HG03520 (cell line): ENCODE measurements around the gene CERKL.
"Not testable (repeated sequence)": the region's sequence is repeated elsewhere in the genome, so short reads cannot be mapped to it uniquely, and the experiment has no call there.

Source experiments
- ATAC-seq: cut with Tn5 transposase; IDR thresholded peaks from one replicate; pipeline ENCODE4 v1.9.1; 2021; ENCODE audit warnings: mild to moderate bottlenecking, moderate library complexity; ENCODE audit not compliant: unreplicated experiment

Gene CERKL, protein sequence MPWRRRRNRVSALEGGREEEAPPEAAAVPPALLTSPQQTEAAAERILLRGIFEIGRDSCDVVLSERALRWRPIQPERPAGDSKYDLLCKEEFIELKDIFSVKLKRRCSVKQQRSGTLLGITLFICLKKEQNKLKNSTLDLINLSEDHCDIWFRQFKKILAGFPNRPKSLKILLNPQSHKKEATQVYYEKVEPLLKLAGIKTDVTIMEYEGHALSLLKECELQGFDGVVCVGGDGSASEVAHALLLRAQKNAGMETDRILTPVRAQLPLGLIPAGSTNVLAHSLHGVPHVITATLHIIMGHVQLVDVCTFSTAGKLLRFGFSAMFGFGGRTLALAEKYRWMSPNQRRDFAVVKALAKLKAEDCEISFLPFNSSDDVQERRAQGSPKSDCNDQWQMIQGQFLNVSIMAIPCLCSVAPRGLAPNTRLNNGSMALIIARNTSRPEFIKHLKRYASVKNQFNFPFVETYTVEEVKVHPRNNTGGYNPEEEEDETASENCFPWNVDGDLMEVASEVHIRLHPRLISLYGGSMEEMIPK

DNA sequence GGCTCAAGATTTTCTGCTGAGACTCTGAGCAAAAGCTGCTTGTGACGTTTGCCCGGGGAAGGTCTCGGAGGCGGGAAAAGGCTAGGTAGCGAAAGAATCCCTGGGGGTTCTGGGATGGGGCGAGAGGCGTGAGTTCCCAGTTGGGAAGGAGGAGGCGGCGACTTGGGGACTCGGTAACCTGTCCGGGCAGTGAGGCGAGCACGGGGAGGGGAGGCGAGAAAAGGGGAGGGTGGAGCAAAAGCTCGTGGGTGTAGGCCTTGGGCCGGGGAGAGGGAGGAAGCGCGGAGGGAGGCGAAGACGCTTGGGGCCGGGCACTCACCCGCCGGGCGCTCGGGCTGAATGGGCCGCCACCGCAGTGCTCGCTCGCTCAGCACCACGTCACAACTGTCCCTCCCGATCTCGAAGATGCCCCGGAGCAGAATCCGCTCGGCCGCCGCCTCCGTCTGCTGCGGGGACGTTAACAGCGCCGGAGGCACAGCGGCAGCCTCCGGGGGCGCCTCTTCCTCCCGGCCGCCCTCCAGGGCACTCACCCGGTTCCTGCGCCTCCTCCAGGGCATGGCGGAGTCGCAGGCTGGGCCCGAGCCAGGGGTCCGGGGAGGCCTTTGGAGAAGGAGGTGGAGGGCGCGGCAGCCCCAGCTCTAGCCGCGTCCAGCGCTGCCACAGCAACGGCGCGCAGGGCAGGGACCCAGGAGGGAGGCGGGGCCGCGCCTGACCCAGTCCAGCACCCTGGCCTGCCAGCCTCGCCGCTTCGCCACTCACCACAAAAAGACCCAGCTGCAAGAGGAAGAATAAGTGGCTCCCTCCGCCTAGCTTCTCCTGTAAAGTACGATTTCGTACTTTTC, at the start of gene CERKL:
Gene CERKL, minus strand, starts transcription at position 656 of the 842 bp plus-strand sequence. Its CDS starts 99 bp downstream, at position 557.
- peak; percentile 71 for ATAC-seq

DNA sequence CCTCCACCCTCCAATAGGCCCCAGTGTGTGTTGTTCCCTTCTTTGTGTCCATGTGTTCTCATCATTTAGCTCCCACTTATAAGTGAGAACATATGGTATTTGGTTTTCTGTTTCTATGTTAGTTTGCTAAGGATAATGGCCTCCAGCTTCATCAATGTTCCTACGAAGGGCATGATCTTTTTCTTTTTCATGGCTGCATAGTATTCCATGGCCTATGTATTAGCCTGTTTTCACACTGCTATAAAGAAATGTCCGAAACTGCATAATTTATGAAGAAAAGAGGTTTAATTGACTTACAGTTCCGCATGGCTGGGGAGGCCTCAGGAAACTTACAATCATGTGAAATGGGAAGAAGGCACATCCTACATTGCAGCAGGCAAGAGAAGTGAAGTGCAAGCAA, 45.6 kb upstream of the CERKL start:
- ATAC-seq, result not testable (repeated sequence)

DNA sequence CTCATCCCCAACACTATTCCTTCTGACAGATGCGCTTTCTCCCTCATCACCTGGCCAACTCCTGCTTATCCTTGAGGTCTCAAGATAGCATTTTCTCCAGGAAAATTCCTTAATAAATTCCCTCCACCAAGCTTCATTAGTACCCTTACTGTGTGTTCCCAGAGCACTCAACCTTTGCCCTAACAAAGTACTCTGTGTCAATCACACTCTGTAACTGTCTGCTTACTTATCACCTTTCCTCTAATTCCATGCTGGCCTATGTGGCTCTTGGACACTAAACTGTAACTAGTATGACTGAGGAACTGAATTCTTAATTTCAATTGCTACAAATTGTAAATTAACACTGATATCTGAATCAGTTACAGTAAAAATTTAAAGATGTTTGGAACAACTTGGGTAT, 41.3 kb upstream of the CERKL start:
- ATAC-seq, result no peak

DNA sequence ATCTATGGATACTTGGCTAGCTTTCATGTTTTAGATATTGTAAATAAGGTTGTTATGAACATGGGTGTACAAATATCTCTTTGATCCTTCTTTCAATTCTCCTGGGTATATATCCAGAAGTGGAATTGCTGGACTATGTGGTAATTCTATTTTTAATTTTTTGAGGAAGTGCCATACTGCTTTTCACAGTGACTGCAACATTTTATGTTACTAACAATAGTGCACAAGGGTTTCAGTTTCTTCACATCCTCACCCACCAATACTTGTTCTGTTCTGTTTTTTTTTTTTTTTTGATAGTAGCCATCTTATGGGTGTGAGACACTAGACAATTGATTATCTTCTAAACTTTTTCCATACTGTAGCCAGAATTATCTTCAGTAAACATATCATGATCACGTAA, 40.7 kb upstream of the CERKL start:
- no peak for ATAC-seq

DNA sequence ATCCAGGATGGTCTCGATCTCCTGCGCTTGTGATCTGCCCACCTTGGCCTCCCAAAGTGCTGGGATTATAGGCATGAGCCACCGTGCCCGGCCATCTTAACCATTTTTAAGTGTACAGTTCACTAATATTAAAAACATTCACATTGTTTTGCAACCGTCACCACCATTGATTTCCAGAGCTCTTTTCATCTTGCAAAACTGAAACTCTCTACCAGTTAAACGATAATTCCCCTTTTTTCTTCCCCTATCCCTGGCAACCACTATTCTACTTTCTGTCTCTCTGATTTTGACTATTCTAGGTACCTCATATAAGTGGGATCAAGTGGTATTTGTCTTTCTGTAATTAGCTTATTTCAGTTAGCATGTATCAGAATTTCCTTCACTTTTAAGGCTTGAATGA, 40.2 kb upstream of the CERKL start:
- no peak for ATAC-seq

DNA sequence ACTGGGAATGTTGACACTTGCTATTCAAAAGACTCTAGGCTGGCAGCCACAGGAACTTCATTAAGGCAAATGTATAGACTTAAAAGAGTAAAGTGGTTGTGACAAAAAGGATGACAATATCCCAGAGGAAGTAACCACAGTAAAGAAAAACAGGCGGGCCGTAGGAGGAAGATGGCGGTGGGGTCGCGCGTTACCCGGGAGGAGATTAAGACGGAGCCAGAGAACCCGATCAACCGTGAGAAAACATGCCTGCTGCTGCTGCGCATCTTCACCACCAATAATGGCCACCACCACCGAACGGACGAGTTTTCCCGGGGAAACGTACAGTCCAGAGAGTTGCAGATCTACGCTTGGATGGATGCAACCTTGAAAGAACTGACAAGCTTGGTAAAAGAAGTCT, 37.4 kb upstream of the CERKL start:
- ATAC-seq, result no peak

DNA sequence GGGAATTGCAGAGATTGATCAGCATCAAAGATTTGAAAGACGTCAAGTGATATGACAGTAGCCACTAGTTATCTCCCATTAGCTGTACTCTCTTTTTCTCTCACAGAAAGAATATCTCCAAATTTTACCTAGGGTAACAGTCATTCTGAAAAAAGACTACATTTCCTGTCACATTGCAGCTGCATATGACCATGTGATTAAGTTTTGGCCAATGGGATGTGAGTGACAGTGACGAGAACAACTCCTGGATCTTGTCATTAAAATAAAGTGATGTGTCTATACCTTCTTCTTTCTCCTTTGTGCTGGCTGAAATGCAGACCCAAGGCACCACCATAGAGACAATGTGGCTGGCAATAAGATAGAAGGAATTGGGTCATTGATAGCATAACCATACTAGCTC, 34.0 kb upstream of the CERKL start:
- no peak for ATAC-seq

DNA sequence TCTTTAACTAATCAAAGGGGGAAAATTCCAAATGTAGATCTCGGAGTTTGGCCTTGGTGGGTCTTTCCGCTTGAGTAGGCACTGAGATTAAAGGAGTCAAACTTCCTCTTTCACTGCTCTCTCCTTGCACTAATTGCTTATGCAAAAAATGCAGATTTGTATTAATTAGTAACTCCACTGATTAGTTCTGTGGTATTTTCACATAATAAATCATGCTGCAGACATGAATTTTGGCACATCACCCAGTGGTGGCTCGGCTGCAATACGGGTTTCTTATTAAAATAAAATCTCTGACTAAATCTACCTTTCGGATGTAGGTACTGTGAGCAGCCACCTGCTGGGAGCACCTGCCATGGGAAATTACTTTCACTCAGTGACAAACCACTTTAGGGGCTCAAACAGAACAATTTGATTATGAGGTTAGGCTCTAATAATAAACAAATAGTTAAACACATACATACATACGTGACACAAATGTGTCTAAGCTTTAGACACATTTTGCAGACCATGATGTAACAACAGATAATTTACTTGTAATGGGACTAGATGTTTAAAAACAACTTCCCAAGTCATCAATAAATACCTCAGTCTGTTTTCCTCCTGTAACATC, 29.8 kb upstream of the CERKL start:
- ATAC-seq, result no peak

DNA sequence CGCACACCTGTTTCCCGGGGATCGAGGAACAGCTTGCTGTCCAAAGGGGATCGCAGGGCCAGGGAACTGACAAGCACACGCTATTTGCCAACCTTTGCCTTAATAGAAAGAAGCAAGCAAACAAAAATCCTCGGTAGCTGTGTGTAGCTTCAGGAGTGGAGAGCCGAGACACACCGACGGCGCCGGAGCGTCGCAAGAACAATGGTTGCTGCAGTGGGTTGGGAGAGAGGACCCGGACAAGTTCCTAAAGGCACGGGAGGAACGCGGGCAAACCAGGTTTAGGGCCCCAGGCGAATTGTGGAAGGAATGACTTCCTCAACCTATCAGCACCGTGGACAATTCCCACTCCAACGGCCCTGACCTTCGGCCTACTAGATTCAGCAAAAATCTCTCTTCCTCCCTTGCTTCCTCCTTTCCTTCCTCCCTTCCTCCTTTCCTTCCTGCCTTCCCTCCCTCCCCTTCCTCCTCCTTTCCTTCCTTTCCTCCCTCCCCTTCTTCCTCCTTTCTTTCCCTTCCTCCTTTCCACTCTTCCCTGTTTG, 28.3 kb upstream of the CERKL start:
- no peak for ATAC-seq

DNA sequence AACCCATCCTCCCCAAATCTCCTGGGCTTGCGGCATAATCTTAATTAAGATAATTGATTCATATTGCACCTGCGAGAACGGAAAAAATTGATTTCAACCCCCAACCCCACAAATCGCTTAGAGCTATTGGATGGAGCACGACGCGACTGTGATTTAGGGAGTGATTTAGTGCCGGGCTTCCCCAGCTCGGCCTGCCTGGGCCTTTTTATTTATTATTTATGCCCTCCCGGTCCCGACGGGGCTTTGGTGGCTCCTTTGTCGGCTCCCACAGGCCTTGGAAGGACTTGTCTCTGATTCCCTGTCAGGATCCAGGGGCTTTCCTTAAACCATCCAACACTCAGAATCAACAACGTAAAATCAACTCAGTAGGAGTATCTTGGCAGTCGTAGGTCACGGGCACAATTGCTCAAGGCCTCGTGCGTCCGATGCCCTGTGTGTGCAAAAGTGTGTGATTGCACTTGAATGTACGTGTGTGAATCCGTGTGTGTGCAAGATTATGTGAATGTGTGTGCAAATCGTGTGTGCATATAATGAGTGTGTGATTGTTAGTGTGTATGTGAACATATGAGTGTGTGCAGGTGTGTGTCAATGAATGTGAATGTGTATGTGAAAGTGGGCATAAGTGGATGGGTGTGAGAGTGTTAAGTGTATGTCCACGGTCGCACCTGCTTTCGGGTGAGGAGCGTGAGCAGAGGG, 27.7 kb upstream of the CERKL start:
- no peak for ATAC-seq

DNA sequence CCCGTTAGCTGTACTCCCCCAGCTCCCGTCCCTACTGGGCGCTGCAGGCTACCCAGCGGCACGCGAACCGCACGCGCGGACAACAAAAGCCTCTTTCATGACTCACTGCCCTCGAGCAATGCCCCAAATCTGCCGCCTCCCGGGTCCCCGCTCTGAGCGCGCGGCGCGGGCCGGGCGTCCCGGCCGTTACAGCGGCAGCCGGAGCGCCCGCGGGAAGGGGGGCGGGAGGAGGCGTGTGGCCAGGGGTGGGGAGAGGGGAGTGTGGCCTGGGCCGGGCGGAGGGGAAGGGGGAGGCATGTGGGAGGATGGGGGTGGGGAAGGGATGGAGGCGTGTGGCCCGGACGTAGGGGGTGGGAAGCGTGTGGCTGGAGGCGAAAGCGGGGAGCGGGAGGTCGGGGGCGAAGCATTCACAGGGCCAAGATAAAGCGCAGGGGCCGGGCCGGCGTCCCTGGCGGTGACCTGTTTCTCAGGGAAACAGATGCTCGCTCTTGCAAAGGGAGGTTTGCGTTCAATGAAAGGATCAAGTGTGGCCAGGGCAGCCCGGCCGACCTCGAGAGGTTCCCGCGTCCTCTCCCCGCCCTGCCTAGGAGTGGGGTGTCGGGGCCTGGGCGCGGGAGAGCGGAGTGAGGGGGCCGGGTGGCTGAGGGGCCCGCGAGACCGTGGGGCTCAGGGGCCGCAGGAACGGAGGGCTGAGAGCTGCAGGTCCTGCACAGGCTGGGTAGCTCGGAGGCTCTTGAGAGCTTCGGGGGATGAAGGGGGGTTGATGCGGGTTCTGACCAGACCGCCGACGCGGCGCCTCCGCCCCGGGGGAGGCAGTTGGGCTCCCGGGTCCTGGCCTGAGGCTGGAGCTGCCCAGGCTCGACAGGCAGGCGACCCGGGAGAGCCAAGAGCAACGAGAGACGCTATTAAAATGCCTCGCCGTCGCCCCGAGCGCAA, 26.9 kb upstream of the CERKL start:
- ATAC-seq, result no peak

DNA sequence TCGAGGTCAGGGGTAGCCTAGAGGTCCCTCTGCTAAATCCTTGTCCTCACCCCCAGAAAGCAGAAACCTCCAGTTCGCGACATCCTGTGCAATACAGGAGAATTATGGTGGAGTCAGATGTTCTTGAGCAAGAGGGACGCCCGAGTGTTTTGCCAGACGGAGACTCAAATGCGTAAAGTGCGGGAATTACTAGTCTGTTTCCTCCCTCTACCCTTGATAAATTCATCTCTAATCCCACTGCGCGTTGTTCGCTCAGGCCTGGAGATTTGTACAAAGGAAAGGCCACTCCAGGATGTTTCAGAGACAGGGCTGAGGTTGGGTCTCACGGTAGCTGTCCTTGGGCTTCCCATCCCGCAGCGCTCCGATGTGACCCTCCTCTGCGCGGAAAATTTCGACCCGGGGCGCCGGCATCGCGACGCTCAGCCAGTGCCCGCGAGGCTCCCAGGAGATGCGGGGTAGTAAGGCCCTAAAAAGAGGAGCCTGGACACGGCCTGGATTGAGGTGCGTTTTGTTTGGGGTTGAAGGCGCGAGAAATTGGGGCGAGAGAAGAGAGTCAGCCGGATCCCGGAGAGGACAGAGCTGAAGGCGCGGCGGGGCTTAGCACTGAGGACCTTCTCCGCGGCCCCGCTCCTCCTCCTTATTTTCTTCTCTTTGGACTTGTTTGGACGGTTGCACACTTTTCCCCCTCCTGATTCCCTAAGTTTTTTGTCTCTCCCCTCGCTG, 26.1 kb upstream of the CERKL start:
- ATAC-seq, result no peak

DNA sequence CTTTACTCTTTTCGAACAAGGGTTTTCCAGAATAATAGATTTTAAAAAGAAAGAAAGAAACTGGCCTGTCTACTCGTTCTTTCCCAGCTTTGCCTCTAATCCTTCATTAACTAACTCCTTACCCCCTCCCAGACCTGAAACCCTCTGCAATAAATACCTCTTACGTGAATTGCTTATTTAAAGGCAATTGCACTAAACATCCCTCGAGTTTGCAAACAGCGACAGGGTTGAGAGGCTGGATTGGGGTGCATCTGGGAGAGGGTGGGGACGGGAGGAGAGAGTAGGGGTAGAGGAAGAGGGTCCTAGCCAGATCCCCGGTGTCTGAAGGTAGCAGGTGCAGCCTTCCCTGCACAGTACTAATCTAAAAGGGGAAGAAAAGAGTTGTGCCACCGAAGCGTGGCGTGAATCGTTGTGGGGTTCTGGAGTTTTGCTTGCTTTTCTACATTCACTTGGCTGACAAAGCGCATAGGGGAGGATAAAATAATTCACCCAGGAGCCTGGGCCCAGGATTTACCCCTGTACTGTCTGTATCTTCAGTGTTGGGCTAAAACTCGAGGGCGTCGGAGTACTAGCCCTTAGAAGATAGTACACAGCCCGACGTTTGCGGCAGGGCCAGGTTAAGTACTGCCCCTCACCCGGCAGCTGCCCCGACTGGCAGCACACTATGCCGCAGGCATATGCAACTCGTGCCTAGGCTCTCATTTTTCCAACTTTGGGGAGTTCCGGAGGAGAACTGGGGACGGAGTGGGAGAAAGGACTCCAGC, 25.3 kb upstream of the CERKL start:
- ATAC-seq, result no peak

DNA sequence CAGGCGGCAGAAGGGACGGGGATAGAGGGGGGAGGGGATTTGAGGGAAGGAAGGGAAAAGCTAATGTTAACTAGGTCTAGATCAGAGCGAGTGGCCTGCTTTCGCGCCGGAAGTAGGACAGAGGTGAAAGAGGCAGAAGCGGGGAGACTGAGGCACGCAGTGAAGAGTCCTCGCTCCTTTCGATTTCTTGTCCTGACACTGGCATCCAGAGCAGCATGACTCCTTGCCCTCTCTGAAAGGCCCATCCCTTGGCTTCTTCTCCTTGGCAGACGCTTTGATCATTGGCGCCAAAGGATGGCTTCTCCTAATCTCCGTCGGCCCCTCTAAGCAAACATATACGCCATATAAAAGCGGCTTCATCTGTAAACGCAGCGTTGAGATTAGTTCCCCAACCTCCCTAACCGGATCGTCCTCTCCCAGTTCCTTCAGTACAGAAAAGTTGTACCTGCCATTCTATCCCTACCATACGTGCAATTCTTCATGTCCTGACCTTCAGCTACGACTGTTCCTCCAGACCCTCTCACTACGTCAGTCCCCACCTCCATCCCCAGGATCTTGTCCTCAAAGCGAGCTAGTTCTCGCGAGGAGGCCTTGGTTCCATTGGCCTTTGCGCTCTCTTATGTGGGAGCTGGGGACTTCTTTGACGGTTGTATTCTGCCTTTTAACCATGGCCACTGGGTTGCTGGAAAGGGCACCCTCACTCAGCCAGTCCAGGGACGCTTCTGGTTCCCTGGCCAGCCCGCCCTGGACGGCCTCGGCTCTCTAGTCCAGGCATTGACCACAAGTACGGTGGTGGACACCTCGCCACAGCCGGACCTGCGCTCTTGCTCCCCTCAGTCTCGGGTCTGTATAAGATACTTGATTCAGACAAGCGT, 24.3 kb upstream of the CERKL start:
- ATAC-seq, result no peak

DNA sequence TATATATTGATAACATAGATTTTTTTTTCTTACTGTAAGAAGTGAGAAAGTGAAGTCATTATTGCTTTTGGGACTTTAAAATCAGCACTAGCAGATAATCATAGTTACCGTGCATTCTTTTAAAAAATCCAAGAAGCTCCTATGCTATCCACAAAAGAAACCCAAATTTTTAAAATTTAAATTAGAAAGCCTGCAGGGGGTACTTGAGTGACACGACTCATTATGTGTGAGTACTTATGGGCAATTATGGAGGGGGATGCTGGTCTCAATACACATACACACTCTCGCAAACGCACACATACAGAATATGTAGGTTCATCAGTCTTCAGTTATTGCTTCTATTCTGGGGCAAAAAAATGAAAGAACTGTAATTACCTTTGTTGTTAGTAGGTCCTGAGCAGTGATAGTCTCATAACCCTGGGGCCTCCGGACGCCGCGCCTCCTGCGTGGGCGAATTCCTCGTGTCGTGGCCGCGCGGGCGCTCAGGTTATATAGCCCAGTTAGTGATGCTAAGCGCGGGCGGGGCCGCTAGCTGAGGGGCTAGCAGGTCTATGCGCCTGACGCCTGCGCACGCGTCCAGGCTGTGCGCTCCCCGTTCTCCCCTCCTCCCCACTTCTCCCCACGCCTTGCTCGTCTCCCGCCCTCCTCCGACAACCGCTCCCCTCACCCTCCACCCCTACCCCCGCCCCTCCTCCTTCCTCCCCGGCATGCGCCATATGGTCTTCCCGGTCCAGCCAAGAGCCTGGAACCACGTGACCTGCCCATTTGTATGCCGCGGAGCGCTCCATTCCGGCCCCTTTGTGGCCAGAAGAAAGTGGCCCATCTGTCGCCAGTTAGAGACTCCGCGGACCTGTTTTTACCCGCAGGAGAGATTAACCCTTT, 23.4 kb upstream of the CERKL start, which contains the start of gene NEUROD1:
Gene NEUROD1, minus strand, starts transcription at position 463 of the 882 bp plus-strand sequence. CDS start 1,657 bp downstream, outside the sequence.
- peak; percentile 57 for ATAC-seq

DNA sequence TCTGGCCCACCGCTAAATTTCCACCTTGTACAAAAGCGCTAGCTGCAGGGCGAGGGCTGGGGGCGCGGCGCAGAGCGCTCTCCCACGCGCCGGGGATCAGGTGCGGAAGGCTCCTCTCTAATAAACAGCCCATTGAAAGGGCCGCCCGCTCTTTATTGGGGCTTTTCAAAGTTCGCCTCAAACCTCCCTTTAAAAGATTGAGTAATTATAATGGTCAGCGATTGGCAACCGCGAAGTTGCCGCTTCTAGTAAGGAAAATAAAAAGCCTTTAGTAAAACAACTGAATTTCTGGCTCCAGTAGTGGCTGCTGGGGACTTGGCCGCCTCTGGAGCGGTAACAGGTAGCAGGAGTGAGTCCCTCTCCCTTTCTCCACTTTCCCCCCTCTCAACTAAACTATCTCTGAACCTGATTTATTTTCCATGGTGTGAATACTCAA, 22.7 kb upstream of the CERKL start:
- ATAC-seq, result no peak
